ENCODE results near the gene SELENOF.
"Not testable (repeated sequence)": the region's sequence is repeated elsewhere in the genome, so short reads cannot be mapped to it uniquely, and the experiment has no call there.

The SELENOF gene

DNA sequence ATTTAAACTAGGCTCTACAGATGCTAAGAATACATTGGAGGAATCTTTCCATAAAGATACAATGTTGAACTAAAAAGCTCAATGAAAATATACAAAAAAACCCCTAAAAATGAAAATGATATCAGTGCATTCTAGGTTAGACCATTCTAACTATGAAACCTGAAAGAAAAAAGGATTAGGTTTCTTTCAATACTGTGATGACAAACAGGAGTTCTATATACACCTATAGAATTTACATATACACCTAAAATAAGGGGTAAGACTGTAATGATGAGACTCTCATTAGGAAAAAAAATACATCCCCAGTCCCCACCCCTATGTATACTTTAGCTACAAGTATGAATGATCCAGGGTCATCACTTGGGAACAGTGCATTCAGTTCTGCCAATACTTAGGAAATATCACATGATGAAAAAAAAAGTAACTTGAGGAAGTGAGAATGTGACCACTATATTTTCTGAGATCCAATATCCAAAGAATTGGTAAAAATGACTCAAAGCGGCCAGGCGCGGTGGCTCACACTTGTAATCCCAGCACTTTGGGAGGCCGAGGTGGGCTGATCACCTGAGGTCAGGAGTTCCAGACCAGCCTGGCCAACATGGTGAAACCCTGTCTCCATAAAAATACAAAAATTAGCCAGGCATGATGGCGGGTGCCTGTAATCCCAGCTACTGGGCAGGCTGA is 26.3 kb downstream of the SELENOF start:
- Histone ChIP-seq H3K9me3 (ENCODE audit: control insufficient read depth, low read length) (no peaks in the 10 kb centered on the region), H3K4me3 (ENCODE audit: extremely low read depth, insufficient read depth, low read length, poor library complexity, severe bottlenecking) (no peak overlapping the region), H3K27ac (ENCODE audit: low read depth, low read length, severe bottlenecking) (no peak overlapping the region), H3K36me3 (ENCODE audit: control insufficient read depth, insufficient read depth, low read length) (peaks cover 25% of the 10 kb centered on the region), H3K4me1 (ENCODE audit: control insufficient read depth, insufficient read depth, low read length, poor library complexity, severe bottlenecking) (no peaks in the 10 kb centered on the region)
- 94 to 96% methylated on average over 4 to 5 of the region's 5 CpGs for WGBS, 2 experiments (ENCODE audit: insufficient coverage in 2 of 2)

DNA sequence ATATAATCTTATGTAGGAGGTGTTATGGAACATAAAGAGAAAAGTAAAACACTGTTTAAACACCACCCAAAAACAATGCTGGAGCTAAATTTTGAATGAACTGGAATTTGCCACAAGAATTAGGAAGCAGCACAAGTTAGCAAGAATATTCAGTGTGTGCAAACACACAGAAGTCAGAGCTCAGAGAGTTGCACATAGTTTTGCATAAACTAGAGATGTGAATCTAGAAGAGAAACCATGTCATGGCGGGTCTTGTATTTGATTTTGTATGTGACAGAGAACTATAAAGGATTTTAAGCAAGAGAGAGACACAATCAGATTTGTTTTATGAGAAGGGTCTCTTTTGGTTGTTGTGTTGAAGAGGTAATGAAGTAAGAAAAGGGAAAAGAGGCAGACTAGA is 38.2 kb downstream of the SELENOF start:
- 100% methylated on average over 1 of the region's 1 CpG; no CpG with 5 or more reads in 1 of the 2 experiments for WGBS, 2 experiments (ENCODE audit: insufficient coverage in 2 of 2)
- Histone ChIP-seq H3K36me3 (ENCODE audit: control insufficient read depth, insufficient read depth, low read length) (peaks cover 53% of the 10 kb centered on the region), H3K4me3 (ENCODE audit: extremely low read depth, insufficient read depth, low read length, poor library complexity, severe bottlenecking) (no peak overlapping the region), H3K9me3 (ENCODE audit: control insufficient read depth, low read length) (no peaks in the 10 kb centered on the region), H3K4me1 (ENCODE audit: control insufficient read depth, insufficient read depth, low read length, poor library complexity, severe bottlenecking) (no peaks in the 10 kb centered on the region), H3K27ac (ENCODE audit: low read depth, low read length, severe bottlenecking) (no peak overlapping the region)

DNA sequence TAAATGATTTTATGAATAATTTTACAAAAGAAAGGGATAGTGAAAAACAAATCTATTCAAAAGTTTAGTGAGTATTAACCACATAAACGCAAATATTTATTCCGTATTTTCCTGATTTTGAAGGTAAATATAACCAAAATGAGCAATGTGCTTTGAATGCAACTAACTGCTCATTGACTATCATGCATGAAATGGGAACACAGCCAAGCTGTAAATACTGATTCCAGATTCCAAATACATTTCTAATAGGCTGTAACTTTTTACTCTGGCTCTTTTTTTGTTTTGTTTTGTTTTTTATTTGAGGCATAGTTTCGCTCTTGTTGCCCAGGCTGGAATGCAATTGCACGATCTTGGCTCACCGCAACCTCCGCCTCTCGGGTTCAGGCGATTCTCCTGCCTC is 41.8 kb downstream of the SELENOF start:
- peaks cover 27% of the 10 kb centered on the region for H3K36me3 ChIP-seq (ENCODE audit: control insufficient read depth, insufficient read depth, low read length)
- H3K4me3 ChIP-seq (ENCODE audit: extremely low read depth, insufficient read depth, low read length, poor library complexity, severe bottlenecking), result no peak overlapping the region
- 95 to 97% methylated on average over 6 of the region's 8 CpGs for WGBS, 2 experiments (ENCODE audit: insufficient coverage in 2 of 2)
- H3K27ac ChIP-seq (ENCODE audit: low read depth, low read length, severe bottlenecking), result no peak overlapping the region
- H3K9me3 ChIP-seq (ENCODE audit: control insufficient read depth, low read length), result no peaks in the 10 kb centered on the region
- no peaks in the 10 kb centered on the region for H3K4me1 ChIP-seq (ENCODE audit: control insufficient read depth, insufficient read depth, low read length, poor library complexity, severe bottlenecking)

DNA sequence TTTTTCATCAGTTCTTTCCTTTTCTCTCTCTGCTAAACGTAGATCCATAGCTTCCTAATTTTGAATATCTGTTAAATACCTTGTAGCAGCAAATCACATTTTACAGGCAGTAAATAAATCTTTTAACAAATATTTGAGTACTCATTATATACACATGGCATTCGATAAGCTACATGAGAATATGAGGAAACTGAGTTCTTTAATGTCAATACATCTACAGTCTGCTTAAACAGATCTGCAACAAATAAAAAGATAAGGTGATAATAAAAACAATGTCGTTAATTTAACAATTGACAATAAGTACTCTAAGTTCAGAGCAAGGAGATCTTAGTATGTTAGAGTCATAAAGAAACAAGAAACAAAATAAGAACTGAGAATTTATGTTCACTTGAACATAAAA is 42.9 kb downstream of the SELENOF start:
- no peak overlapping the region for H3K4me3 ChIP-seq (ENCODE audit: extremely low read depth, insufficient read depth, low read length, poor library complexity, severe bottlenecking)
- peaks cover 21% of the 10 kb centered on the region for H3K36me3 ChIP-seq (ENCODE audit: control insufficient read depth, insufficient read depth, low read length)
- no peaks in the 10 kb centered on the region for H3K4me1 ChIP-seq (ENCODE audit: control insufficient read depth, insufficient read depth, low read length, poor library complexity, severe bottlenecking)
- no peak overlapping the region for H3K27ac ChIP-seq (ENCODE audit: low read depth, low read length, severe bottlenecking)
- no CpG with 5 or more reads among the region's 3 CpGs for WGBS, 2 experiments (ENCODE audit: insufficient coverage in 2 of 2)
- H3K9me3 ChIP-seq (ENCODE audit: control insufficient read depth, low read length), result no peaks in the 10 kb centered on the region

- H3K36me3 ChIP-seq (ENCODE audit: control insufficient read depth, insufficient read depth, low read length), result peaks cover 24% of the 10 kb centered on the region
- no peaks in the 10 kb centered on the region for H3K9me3 ChIP-seq (ENCODE audit: control insufficient read depth, low read length)
- no peak overlapping the region for H3K4me3 ChIP-seq (ENCODE audit: extremely low read depth, insufficient read depth, low read length, poor library complexity, severe bottlenecking)
- WGBS, 2 experiments (ENCODE audit: insufficient coverage in 2 of 2), result no CpG with 5 or more reads among the region's 1 CpG
- H3K4me1 ChIP-seq (ENCODE audit: control insufficient read depth, insufficient read depth, low read length, poor library complexity, severe bottlenecking), result no peaks in the 10 kb centered on the region
- no peak overlapping the region for H3K27ac ChIP-seq (ENCODE audit: low read depth, low read length, severe bottlenecking)
Observed at GRCh38 chr1:86868477-86868876, 45.4 kb downstream of the SELENOF start.

GRCh38 chr1:86867278-86867677 is 46.6 kb downstream of the SELENOF start:
- H3K27ac ChIP-seq (ENCODE audit: low read depth, low read length, severe bottlenecking); H3K4me3 ChIP-seq (ENCODE audit: extremely low read depth, insufficient read depth, low read length, poor library complexity, severe bottlenecking); H3K9me3 ChIP-seq (ENCODE audit: control insufficient read depth, low read length); H3K4me1 ChIP-seq (ENCODE audit: control insufficient read depth, insufficient read depth, low read length, poor library complexity, severe bottlenecking): not testable (repeated sequence)
- H3K36me3 ChIP-seq (ENCODE audit: control insufficient read depth, insufficient read depth, low read length), result peaks cover 20% of the 10 kb centered on the region
- WGBS, 2 experiments (ENCODE audit: insufficient coverage in 2 of 2), result 83 to 91% methylated on average over 1 of the region's 4 CpGs

DNA sequence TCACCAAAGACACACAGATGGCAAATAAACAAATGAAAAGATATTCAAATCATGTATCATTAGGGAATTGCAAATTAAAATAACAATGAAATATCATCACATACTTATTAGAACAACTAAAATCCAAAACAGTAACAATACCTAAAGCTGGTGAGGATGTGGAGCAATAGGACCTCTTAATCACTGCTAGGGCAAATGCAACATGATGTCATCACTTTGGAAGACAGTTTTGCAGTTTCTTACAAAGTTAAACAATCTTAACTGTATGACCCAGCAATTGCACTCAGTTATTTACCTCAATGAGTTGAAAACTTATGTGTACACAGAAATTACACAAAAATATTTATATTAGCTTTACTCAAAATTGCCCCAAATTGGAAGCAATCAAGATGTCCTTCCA is 47.3 kb downstream of the SELENOF start:
- Histone ChIP-seq H3K9me3 (ENCODE audit: control insufficient read depth, low read length) (no peaks in the 10 kb centered on the region), H3K4me3 (ENCODE audit: extremely low read depth, insufficient read depth, low read length, poor library complexity, severe bottlenecking) (no peak overlapping the region), H3K36me3 (ENCODE audit: control insufficient read depth, insufficient read depth, low read length) (peaks cover 23% of the 10 kb centered on the region), H3K4me1 (ENCODE audit: control insufficient read depth, insufficient read depth, low read length, poor library complexity, severe bottlenecking) (no peaks in the 10 kb centered on the region), H3K27ac (ENCODE audit: low read depth, low read length, severe bottlenecking) (no peak overlapping the region)

DNA sequence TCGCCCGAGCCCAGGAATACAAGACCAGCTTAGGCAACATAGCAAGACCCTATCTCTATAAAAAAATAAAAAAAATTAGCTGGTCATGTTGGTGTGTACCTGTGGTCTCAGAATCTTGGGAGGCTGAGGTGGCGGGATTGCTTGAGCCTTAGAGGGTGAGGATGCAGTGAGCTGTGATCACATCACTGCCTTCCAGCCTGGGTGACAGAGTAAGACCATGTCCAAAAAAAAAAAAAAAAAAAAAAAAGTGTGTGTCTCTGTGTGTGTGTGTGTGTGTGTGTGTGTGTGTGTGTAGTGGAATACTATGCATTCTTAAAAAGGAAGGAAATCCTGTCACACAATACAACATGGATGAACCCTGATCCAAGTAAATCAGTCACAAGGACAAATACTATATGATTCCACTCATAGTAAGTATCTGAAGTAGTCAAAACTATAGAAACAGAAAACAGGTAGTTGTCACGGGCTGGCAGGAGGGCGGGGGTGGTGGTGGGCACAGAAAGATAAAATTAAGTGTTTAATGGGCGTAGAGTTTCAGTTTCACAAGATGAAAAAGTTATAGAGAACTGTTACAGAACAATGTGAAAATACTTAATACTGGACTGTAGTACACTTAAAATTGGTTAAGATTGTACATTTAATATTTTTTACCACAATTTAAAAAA is 47.8 kb downstream of the SELENOF start:
- Histone ChIP-seq H3K36me3 (ENCODE audit: control insufficient read depth, insufficient read depth, low read length) (peaks cover 28% of the 10 kb centered on the region), H3K27ac (ENCODE audit: low read depth, low read length, severe bottlenecking) (no peak overlapping the region), H3K4me1 (ENCODE audit: control insufficient read depth, insufficient read depth, low read length, poor library complexity, severe bottlenecking) (no peaks in the 10 kb centered on the region), H3K9me3 (ENCODE audit: control insufficient read depth, low read length) (no peaks in the 10 kb centered on the region), H3K4me3 (ENCODE audit: extremely low read depth, insufficient read depth, low read length, poor library complexity, severe bottlenecking) (no peak overlapping the region)
- 87 to 100% methylated on average over 2 to 3 of the region's 6 CpGs for WGBS, 2 experiments (ENCODE audit: insufficient coverage in 2 of 2)

GRCh38 chr1:86862920-86863319 is 51.0 kb downstream of the SELENOF start:
- Histone ChIP-seq H3K27ac (ENCODE audit: low read depth, low read length, severe bottlenecking) (no peak overlapping the region), H3K4me1 (ENCODE audit: control insufficient read depth, insufficient read depth, low read length, poor library complexity, severe bottlenecking) (no peaks in the 10 kb centered on the region), H3K9me3 (ENCODE audit: control insufficient read depth, low read length) (no peaks in the 10 kb centered on the region), H3K36me3 (ENCODE audit: control insufficient read depth, insufficient read depth, low read length) (peaks cover 36% of the 10 kb centered on the region), H3K4me3 (ENCODE audit: extremely low read depth, insufficient read depth, low read length, poor library complexity, severe bottlenecking) (no peak overlapping the region)
- no CpG with 5 or more reads among the region's 2 CpGs for WGBS, 2 experiments (ENCODE audit: insufficient coverage in 2 of 2)

DNA sequence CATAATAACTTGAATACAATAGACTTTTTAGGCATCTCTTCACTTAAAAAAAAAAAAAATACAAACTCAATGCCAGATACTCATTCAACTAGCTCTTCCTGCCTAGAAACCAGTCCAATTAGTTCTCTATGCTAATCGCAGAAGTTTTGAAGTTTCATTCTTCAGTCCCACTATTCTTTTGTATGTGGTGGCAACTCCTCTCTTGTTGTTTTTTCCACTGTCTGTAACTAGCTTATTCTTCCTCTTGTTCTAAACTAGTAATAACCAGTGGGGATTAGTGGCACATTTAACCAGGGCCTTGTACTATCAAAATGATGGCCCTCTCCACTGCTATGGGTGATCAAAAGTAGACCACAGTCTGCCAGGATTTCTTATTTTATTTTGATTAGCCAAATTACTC is 52.5 kb downstream of the SELENOF start:
- no peaks in the 10 kb centered on the region for H3K9me3 ChIP-seq (ENCODE audit: control insufficient read depth, low read length)
- no peak overlapping the region for H3K4me3 ChIP-seq (ENCODE audit: extremely low read depth, insufficient read depth, low read length, poor library complexity, severe bottlenecking)
- peaks cover 36% of the 10 kb centered on the region for H3K36me3 ChIP-seq (ENCODE audit: control insufficient read depth, insufficient read depth, low read length)
- no peak overlapping the region for H3K27ac ChIP-seq (ENCODE audit: low read depth, low read length, severe bottlenecking)
- 80% methylated on average over 1 of the region's 1 CpG; no CpG with 5 or more reads in 1 of the 2 experiments for WGBS, 2 experiments (ENCODE audit: insufficient coverage in 2 of 2)
- no peaks in the 10 kb centered on the region for H3K4me1 ChIP-seq (ENCODE audit: control insufficient read depth, insufficient read depth, low read length, poor library complexity, severe bottlenecking)

DNA sequence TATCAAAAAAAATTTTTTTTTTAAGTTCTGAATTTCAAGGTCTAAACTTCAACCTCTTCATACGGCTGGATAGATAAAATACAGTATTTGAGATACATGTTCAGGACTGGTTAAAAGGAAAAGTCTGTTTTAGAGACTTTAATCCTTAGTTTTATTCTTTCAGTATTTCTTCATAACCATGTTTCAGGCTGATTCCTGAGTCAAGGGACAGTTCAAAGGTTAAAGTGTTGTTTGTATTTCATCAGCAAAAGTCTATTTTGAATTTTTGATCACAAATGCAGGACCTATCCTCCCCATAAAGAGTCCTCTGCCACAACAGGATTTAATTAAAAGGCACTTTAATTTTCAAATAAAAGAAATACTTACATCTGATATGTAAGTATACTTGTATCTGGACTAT is 53.5 kb downstream of the SELENOF start:
- Histone ChIP-seq H3K4me1 (ENCODE audit: control insufficient read depth, insufficient read depth, low read length, poor library complexity, severe bottlenecking) (no peaks in the 10 kb centered on the region), H3K27ac (ENCODE audit: low read depth, low read length, severe bottlenecking) (no peak overlapping the region), H3K9me3 (ENCODE audit: control insufficient read depth, low read length) (no peaks in the 10 kb centered on the region), H3K4me3 (ENCODE audit: extremely low read depth, insufficient read depth, low read length, poor library complexity, severe bottlenecking) (no peak overlapping the region), H3K36me3 (ENCODE audit: control insufficient read depth, insufficient read depth, low read length) (peaks cover 32% of the 10 kb centered on the region)
- WGBS, 2 experiments (ENCODE audit: insufficient coverage in 2 of 2), result no CpG with 5 or more reads among the region's 1 CpG
